Hindlimb muscle (tissue), 1 donor: Measurements from ENCODE around the gene GPC2. TPM values are rescaled to one million over a fixed set of nuclear protein-coding genes. Genes with fewer than 3 reads are reported as not detected.

Source experiments
- DNase-seq: peaks from one replicate; pipeline ENCODE4 v3.0.0-alpha.2; 2013
- polyA plus RNA-seq: library from polyadenylated mRNA; unstranded; fragments of 120-200 nt; gene quantifications from one replicate; pipeline ENCODE4 v1.2.1, GENCODE V29; 2013; ENCODE audit not compliant: insufficient read length

The GPC2 gene
- polyA plus RNA-seq, 1 donor: 10.1 TPM

GRCh38 chr7:100119970-100120732 is 57.0 kb downstream of the GPC2 start:
- peak; percentile 79 for DNase-seq

Other genes with a start within 250 kb of the GPC2 start
- 0.70 TPM for gene GJC3, start 247.8 kb downstream of the GPC2 start, polyA plus RNA-seq
- gene AZGP1, start 201.3 kb downstream of the GPC2 start, polyA plus RNA-seq: 1.2 TPM
- 28.9 TPM for gene ZKSCAN1, start 161.8 kb downstream of the GPC2 start, polyA plus RNA-seq
- gene ZSCAN21, start 127.6 kb downstream of the GPC2 start, polyA plus RNA-seq: 12.4 TPM
- gene ZNF3, start 95.7 kb downstream of the GPC2 start, polyA plus RNA-seq: 29.8 TPM
- gene COPS6, start 88.4 kb downstream of the GPC2 start, polyA plus RNA-seq: 92.1 TPM
- gene MCM7, start 76.0 kb downstream of the GPC2 start, polyA plus RNA-seq: 76.6 TPM
- gene AP4M1, start 75.7 kb downstream of the GPC2 start, polyA plus RNA-seq: 23.9 TPM
- gene TAF6, start 58.0 kb downstream of the GPC2 start, polyA plus RNA-seq: 39.0 TPM
- 29.7 TPM for gene CNPY4, start 57.7 kb downstream of the GPC2 start, polyA plus RNA-seq
- gene MBLAC1, start 50.4 kb downstream of the GPC2 start, polyA plus RNA-seq: 1.5 TPM
- gene LAMTOR4, start 28.5 kb downstream of the GPC2 start, polyA plus RNA-seq: 59.5 TPM
- 12.1 TPM for gene TRAPPC14, start 18.7 kb downstream of the GPC2 start, polyA plus RNA-seq
- 12.8 TPM for gene GAL3ST4, start 8.8 kb downstream of the GPC2 start, polyA plus RNA-seq
- gene STAG3, start 537 bp upstream of the GPC2 start, polyA plus RNA-seq: 25.7 TPM
- 10.1 TPM for gene PVRIG, start 42.6 kb upstream of the GPC2 start, polyA plus RNA-seq
- 6.3 TPM for gene SPDYE3, start 130.3 kb upstream of the GPC2 start, polyA plus RNA-seq
- 18.0 TPM for gene PILRB, start 180.7 kb upstream of the GPC2 start, polyA plus RNA-seq
- 5.2 TPM for gene PILRA, start 196.1 kb upstream of the GPC2 start, polyA plus RNA-seq